ENCODE data around the gene NEURL3.

NEURL3 gene

GRCh38 chr2:96527286-96528005, 22.3 kb upstream of the NEURL3 start:
- DNase-seq: no peak

DNA sequence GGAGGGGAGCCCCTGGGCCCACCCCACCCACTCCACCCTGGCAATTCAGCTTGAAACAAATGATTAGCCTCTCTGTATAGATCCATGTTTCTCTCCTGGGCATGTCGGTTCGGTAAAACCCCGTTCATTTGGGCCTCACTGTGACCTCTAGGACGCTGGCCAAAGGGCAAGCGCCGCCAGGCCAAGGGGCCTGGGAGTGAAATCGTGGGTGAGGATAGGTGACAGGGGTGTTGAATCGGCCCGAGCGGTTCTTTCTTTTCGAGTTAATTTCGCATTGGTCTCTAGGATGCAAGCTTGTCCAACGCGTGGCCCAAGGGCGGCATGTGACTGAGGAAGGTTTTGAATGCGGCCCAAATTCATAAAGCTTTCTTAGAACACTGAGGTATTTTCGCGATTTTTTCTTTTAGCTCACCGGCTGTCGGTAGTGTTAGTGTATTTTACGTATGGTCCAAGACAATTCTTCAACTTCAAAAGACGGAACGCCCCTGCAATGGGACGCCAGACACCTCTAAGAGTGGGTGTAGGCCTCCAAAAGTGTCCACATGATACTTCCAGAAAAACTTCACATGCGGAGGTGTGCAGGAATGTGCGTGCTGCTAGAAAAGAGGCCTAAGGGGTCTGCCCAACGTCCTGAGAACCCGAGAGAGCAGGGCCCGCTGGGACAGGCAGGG, 21.6 kb upstream of the NEURL3 start:
- no peak for DNase-seq

- DNase-seq: no peak
Observed at GRCh38 chr2:96526101-96526591, 21.0 kb upstream of the NEURL3 start.

- no peak for DNase-seq
Observed at GRCh38 chr2:96525211-96525507, 20.0 kb upstream of the NEURL3 start.

DNA sequence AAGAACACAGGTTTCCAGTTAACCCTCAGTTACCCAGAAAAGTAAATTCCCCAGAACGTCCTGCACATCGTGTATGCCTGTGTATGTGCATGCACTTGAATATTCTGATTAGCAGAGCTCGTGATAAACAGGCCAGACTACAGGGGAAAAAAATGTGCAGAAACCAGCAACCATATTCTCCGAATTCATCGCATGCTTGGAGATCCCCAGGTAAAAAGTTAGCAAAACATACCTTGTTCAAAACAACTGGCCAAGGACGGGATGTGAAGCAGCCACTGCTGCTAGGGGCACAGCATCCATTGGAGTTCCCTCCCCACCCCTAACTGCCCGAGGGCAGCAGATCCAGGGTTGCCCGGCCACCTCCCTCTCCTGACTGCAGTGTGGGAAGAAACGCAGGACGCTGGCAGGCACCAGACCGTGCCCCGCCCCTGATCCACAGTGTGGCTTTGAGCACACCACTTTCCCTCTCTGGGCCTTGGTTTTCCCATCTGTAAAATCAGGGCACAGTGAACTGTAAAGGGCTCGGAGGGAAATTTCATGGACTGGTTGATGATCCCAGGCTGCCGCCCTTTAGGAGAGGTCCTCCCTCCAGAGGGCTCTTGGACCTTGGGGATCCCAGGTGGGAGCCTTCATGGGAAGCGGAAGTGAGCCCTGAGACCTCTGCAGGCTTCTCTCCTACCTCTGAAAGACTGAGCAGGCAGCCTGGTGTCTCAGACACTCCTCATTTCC, 19.5 kb upstream of the NEURL3 start:
- no peak for DNase-seq

DNA sequence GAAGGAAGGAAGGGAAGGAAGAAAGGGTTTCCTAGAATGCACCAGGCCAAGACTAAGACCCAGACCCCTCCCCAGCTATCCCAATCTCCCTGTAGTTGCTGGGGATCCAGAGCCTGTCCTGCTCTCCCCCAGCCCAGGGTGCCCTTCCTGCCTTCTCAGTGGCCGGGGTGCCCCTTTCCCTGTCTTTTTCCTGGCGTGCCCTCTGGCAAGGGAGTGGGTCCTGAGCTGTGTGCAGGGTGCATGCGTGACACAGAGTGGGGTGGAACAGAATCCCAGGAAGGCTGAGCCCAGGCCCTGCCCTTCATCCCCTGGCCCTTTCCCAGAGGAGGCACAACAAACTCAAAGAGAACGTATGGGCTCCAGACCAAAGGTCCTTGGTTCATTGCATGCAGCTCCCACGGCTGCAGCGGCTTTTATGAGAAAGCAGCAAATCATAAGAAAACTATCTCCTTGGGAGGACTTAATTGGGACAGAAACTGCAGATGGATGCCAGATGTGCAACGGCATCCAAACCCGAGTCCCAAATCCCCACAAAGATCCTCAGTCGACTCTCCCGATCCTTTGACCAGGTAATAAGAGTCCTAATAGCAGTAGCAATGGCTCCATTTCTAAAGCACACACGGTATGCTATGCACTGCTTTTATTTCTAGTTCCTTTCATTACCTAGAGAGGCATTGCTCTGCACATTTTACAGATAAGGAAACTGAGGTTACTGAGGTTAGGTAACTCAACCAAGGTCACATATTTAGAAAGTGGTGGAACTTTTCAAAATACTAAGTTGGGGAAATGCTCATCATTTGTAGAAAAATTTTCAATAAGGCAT, 18.7 kb upstream of the NEURL3 start:
- DNase-seq: no peak

DNA sequence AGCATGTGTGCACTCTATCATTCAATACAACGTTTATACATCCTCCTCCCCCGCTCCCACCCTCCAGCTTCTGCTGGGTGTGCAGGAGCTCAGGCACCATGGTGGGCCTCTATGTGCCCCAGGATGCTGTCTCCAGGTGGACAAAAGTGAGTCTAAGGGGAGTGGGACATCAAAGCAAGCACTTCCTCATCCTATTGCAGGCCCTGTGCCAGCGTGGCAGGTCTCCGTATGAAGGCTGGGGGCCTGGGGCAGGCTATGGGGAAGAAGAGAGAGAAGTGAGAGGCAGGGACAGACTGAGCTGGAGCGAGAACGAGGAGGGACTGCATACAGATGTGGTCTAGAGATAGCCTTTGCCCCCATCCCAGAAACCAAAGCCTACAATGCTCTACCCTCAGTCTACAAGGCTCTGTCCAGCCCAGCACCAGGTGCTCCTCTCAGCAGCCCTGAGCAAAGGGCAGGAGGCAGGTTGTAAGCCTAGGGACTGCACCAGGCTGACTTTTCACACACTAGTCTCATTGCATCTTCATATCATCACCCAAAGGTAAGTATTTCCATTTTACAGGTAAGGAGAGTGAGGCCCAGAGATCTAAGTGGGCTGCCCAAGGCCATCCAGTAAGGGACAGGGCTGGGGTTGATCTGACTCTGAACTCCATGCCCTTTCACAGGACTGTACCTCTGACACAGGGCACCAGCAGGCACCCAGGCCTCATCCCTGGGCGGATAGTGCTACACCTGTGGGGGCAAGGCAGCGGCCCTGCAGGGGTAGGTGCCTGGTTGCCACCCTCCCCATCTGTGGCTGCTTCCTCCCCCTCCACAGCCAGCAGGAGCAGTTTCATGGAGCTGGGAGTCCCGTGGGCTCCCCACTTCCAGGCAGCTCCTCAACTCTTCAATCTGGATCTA, 17.4 kb upstream of the NEURL3 start:
- DNase-seq: no peak

- no peak for DNase-seq
Observed at GRCh38 chr2:96521219-96521618, 16.1 kb upstream of the NEURL3 start.

DNA sequence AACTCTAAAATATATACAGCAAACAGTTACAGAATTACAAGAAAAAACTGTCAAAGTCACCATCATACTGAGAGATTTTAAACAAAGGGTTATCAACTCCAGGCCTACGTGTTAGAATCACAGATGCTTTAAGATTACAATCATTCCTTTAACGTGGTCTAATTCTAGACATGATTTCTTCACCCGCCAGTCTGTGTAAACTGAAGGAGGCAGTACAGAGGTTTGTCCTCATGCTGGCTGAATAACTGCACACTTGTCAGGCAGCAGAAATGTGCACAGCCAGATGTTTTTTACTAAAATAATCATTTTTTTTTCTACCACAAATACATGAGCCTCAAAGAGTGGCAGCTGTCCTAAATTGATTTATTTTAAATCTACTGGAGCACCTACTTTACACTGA, 15.5 kb upstream of the NEURL3 start:
- no peak for DNase-seq

DNA sequence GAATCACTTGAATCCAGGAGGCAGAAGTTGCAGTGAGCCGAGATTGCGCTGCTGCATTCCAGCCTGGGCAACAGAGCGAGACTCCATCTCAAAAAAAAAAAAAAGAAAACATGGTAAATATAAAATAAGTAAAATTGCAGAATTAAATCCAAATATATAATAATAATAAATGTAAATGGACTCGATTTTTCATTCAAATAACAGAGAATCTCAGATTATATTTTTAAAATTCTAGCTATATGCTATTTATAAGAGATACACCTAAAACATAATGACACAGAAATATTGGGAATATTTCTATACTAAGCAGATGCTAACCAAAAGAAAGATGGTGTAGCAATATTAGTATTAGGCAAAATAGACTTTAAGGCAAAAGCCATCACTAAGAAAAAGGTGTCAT, 15.1 kb upstream of the NEURL3 start:
- no peak for DNase-seq

- no peak for DNase-seq
Observed at GRCh38 chr2:96517079-96517478, 11.9 kb upstream of the NEURL3 start.

DNA sequence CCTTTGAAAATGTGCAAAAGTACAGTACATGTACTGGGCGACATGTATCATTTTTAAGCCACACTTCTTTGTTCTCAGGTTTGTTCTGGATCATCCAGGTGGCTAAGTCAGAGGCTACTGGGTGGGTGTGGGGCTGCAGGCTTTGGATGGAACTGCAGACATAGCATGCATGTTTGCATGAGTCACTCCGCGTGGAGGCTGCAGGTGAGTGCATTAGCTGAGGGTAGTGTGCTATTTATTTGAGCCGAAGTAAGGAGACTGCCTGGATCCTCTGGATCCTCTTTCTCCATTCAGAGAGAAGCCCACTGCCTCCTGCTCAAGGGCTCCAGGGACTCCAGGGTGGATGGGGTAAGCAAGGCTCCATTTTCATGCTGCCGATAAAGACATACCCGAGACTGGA, 9.4 kb upstream of the NEURL3 start:
- DNase-seq: no peak

GRCh38 chr2:96512341-96512740, 7.2 kb upstream of the NEURL3 start:
- DNase-seq: no peak

GRCh38 chr2:96511851-96512250, 6.7 kb upstream of the NEURL3 start:
- no peak for DNase-seq

DNA sequence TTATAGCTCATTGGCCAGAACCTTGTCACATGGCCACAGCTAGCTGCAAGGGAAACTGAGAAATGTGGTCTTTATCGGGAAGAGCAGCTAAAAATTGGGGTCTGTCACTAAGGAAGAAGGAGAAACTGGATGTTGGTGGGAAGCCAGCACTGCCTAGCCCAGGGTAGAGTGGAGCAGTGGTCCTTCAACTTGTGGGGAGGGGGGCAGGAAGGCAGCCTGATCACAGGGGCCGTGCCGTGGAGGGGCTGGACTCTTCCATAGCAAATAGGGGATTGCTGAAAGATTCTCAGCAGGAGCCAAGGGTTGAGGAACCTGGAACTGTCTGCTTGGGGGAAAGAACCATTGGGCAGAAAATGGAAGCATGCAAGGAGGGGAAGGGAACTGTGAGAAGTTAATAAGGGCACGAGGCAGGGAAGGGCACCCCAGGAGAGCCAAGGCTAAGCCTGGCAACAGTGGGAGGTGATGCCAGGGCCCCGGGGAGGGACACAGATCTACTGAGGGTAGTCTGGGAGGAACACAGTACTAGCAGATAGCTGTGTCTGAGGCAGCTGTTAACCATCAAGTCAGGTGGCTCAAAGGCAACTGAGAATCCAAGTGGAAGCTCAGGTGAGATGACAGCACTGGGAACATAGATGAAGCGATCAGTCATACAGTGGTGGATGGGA, 5.9 kb upstream of the NEURL3 start:
- DNase-seq: no peak

DNA sequence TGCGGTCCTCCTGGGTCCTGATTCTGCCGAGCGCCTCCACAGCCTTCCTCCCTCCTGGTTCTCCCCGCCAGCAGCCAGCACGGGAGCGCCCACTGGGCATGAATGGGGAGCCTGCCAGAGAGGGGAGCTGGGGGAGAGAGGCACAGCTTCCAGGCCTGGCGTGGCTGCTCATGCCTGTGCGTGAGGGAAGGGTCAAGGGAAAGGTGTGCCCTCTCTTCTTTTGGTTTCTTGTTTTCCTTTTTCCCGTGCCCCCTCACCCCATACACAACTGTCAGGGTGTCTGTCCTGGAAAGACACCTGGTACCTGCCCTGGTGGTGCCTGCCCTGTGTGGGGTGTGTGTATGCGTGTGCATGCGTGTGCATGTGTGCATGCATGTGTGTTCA, 4.7 kb upstream of the NEURL3 start:
- DNase-seq: no peak

DNA sequence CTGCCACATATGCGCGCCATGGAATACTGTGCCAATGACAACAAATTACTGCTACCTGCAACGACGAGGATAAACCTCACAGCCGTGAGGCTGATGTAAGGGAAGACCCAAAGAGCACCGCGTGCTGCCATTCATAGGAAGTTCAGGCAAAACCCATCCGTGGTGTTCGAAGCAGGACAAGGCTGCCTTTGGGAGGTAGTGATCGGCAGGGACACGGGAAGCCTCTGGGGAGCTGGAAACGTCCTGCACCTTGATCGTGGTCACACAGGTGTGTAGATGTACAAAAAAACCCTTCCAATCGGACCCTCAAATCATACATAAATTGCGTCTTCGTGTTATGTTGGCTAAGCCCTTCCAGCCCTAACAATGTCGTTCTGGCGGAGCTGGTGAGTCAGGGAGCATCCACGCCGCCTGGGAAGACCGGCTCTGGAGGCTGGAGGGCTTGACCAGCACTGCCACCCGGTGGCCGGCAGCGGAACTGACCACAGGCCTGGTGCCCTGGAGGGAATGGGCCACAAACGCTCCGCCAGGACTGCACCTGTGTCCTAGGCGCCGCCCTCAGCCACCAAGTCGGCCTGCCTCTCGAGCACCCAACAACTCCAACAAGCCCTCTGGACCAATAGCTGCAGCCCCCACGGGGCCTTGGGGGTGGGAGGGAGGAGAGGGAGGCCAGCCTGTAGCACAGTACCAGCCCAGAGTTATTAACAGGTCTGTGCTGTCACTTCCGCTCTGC, 4.1 kb upstream of the NEURL3 start:
- peak; percentile 69 for DNase-seq

DNA sequence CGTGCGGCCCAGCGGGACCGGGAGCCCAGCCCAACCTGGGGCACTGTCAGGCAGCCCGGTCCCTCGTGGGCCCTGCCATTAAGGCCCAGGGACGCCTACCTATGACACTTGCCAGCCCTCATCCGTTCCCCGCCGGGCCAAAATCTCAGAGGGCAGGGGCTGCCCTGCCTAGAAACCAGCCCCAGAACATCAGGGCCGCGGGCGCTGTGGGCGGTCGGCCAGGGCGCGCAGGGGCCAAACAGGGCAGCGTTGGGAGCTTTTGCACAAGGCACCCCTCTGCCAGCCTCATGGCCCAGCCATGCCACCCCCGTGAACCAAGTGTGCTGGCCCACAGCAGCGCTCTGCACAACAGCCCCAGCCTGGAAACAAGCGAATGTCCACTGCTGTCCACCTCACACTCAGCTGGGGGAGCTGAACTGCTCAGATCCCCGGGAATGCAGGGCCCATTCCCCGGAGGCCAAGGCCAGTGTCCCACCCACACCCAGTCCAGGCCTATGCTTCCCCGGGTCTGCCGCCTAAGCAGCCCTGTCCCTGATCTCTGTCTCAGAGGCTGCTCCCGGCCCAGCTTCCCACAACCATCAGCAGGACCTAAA, 3.5 kb upstream of the NEURL3 start:
- DNase-seq: no peak

DNA sequence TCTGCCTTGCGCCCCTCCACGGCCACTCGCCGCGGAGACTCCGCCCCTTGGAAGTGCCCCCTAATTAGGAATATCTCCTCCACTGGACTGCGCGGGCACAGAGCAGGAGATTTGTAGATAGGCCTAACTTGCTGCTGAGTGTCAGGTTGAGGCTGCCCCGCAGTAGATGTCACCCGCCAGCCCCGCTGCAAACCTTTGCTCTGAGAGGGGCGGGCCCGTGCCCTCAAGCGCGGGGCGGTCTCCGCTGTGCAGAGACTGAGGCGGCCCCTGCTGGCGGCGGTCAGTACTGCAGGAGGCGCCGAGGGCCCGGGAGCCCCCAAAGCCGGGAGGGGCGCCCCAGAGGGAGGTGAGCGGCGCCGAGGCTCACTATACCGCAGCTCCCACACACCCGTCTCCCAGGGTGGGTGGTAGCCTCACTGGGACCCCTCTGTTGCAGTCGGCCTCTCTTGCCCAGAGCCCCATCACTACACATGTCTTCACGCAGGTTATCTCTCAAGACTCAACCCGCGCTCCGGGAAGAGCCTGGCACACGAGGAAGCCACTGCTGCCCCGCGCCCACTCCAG, 2.9 kb upstream of the NEURL3 start:
- DNase-seq: peak; percentile 45

DNA sequence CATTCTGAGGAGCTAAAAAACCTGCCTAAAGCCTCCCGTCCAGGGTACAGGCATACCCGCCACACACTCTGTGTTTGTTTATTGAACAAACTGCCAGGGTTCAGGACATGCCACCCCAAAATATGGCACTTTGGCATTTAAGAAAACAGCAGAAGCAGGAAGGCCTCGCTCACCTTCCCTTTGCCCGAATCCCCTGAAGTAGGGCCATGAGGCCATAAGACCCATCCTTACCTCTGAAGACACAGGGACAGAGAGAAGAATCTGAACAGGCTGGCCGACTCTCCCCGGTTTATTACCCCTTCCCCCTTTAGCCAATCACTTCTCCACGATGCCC, 1.7 kb upstream of the NEURL3 start:
- no peak for DNase-seq
